NCI-H187 treated with DMSO at 0.1 percent for 48 hours (cell line): ENCODE data around the gene PTGR1.
"Not testable (repeated sequence)": the region's sequence is repeated elsewhere in the genome, so short reads cannot be mapped to it uniquely, and the experiment has no call there.

ENCODE experiments used
- DNase-seq: peaks from one replicate; lab custom pipeline; 2025; lab: John Stamatoyannopoulos, UW

Gene PTGR1

GRCh38 chr9:111613436-111614040 is 14.1 kb upstream of the PTGR1 start:
- no peak for DNase-seq

DNA sequence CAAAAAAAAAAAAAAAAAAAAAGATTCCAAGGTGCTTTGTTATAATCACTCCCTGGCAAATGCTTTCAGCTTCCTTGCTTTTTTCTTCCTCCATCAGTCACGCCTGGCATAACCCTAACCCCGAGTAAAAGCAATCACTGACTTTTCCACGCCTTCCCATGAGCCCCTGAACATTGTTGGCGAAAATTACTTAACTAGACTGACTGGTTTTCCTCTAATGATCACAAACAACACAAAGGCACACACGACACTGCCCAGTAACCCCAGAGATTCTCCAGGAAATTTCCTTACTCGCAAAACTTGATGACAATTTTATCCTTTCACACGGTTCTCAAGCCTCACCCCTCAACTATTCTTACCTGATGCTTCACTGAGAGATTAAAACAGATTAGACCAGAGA is 11.4 kb upstream of the PTGR1 start:
- DNase-seq, result no peak

DNA sequence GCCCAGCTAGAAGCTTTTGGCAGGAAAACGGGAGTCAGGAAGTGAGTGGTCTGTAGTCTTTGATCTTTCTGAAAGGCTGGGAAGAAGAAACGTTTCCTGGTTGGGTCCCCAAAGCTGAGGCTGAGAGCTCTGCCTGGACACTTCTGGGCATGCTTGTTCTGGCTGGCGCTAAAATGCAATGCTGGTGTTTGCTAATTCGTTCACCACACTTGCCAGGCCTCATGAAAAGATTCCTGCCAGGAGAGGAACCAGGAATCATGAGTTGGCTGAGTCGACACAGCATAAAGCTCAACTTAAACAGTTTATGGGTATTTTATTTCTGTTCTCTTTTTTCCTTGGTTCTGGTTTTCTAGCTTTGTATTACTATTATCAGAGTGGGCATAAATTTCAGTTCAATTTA is 10.7 kb upstream of the PTGR1 start:
- DNase-seq, result no peak

DNA sequence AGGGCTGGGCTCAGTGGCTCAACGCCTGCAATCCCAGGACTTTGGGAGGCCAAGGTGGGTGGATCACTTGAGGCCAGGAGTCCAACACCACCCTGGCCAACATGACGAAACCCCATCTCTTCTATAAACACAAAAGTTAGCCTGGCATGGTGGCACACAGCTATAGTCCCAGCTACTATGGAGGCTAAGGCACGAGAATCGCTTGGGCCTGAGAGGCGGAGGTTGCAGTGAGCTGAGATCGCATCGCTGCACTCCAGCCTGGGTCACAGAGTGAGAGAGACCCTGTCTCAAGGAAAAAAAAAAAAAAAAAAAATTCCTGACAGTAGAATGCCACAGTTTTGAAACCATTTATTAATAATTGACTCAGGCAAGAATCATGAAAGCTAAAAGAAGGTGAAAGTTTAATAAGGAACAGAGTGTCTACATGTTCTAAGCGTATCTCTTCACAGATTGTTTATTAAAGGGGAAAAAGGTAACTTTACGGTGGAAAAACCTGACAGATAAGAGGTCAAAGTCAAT is 5.7 kb upstream of the PTGR1 start:
- no peak for DNase-seq

DNA sequence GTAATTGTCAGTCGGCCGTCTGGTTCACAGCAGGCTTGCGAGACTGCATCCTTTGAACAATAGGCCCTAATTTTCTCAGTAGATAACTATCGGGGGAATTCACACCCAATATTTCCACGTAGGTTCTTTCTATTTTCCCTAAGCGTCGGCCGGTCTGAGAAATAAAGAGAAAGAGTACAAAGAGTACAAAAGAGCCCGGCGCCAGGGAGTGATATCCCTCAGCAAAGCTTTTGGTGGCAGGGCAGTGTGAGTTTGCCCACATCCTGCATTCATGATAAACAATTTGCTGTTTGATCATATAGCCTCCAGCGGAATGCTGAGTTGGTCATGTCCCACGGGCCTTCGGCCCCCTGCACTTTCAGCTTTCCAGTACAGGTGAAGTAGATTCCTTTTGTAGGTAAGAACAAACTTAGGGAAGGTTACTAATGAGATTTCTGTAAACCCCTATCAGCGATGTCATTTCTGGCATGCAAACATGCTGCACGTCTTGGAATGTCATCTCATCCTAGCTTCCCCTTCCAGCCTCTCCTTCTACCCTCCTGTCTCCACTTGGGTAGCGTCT is 4.7 kb upstream of the PTGR1 start:
- DNase-seq, result no peak

GRCh38 chr9:111603041-111603440 is 3.6 kb upstream of the PTGR1 start:
- no peak for DNase-seq

DNA sequence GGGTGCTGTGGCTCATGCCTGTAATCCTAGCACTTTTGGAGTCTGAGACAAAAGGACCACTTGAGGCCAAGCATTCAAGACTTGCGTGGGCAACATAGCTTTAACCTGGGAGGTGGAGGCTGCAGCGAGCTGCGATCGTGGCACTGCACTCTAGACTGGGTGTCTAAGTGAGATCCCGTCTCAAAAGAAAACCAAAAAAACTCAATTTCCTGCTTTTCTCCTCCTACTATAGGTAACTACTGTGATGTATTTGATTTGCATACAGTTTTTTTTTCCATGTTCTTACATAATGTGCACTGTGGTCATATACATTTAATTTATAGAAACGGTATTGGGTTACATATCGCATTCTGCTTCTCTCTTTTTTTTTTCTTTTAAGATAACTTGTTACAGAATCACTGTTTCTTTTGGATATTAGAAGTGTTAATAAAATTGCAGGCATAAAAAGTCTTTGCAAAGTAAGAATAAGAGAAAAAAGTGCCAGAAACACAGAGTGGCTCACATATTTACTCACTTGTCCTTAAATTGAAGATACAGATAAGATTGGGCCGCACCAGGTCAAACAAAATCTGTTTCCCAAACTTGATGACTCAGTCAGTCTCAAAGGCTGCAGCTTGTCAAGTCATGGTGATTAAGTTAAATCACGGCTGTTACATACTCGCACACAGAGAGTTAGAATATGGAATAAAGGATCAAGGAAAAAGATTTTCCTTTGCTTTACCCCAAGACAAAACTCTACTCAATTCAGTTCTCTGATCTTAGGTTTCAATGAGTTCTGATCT is 2.0 kb upstream of the PTGR1 start:
- DNase-seq, result no peak

DNA sequence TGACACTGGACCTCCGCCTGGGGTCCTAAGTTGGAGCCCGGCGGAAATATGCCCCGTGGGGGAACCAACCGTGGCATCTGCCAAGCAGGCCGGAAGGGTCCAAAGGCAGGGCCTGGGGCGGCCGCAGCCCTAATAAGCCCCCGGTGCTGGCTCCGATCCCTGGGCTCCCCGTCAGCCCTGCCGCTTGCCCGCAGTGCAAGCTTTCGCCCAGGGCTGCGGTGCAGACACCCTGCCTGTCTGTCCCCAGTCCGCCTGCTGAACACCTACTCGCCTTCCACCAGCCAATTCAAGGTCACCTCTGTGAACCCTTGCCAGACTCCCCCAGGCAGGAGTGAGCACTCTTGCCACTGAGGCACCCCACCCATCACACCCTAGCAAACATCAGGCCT is 502 bp upstream of the PTGR1 start:
- no peak for DNase-seq

DNA sequence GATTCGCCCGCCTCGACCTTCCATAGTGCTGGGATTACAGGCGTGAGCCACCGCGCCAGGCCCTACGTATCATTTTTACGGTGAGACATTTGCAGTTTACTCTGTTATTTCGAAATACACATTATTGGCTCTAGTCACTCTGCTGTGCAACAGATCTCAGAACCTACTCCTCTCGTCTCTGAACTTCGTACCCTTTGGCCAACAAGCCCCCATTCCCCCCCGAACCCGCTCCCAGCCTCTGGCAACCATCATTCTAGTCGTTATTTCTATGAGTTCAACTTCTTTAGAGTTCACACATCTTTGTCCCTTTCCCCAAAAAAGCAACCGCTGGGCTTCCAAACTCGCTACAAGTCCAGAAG is 735 bp downstream of the PTGR1 start:
- DNase-seq, result no peak

- no peak for DNase-seq
Measured at GRCh38 chr9:111597852-111598732, 1.4 kb downstream of the PTGR1 start.

DNA sequence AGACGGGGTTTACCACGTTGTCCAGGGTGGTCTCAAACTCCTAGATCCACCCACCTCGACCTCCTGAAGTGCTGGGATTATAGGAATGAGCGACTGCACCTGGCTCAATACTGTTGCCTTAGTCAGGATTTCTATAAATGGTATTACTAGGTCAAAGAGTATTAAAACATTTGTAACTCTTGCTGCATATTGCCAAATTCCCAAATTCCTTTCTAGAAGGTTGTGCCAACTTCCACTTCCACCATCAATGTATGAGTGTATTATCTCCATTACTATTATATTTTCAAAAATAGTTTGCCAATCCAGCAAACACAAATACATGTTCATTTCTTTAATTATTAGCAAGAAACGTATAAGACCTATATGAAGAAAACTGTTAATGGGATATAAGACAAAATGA is 10.6 kb downstream of the PTGR1 start:
- DNase-seq, result no peak

DNA sequence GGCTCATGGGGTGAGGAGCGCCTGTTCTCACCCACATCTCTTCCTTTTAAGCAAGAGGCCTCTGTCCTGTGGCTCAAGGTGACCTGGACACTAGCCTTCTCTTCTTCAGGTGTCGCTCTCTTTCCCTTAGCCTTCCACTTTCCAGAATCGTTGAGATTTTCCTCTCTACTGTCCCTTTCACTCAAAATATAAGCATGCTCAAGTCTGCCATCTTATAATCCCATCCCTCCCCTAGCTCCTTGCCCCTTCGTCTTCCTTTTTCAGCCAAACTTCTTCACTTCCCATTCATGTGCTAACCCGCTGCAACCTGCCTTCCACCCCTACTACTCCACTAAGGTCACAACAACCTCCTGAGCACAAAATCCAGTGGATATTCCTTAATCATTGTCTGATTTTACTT is 13.1 kb downstream of the PTGR1 start:
- no peak for DNase-seq

DNA sequence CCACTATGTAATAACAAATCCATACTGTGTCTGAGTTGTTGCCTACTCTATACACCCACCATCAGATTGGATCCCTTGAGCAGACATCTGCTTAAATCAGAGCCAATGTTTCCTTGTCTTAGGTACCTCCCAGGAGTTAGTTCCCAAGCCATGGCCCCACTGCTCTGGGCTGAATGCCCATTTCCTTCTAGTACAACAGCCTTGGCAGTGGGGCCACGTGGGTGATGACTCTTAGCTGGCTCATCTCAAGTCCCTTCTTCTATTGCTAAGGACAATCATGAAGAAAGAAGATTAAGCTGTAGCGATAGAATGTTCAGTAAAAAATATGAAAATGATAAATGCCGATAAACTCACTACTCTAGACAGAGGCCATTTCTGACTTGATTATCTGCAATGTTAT is 16.6 kb downstream of the PTGR1 start:
- DNase-seq, result no peak

- DNase-seq, result no peak
Measured at GRCh38 chr9:111572950-111573604, 26.4 kb downstream of the PTGR1 start.

- DNase-seq, result not testable (repeated sequence)
Measured at GRCh38 chr9:111568127-111568526, 31.3 kb downstream of the PTGR1 start.

GRCh38 chr9:111566234-111566633 is 33.2 kb downstream of the PTGR1 start:
- DNase-seq, result no peak

GRCh38 chr9:111561165-111561719 is 38.2 kb downstream of the PTGR1 start:
- DNase-seq, result no peak

DNA sequence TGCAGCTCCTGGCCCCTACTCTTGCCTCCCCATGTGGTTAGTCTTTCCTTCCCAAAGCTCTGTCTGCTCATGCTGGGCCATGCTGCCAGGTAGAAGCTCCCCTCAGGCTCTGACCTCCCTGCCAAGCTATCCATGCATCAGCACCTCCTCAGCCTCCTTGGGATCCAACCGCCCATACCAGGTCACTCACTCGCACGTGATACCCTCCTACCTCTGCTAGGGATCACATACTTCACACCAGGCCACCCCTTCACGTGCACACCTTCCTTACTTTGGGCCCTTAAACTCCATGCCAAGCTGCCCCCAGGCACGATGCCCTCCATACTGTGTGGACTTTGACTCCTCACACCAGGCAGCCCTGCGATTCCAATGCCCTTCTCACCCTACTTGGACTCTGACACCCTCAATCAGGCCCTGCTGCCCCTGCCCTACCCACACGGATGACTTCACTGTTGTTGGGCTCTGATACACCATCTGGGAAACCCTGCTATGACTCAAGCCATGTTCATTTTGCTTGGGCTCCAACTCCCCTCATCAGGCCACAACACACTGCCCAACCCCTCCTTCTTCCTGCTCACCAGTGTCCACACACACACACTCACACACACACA is 40.3 kb downstream of the PTGR1 start:
- DNase-seq, result no peak

GRCh38 chr9:111555425-111555824 is 44.0 kb downstream of the PTGR1 start:
- not testable (repeated sequence) for DNase-seq

DNA sequence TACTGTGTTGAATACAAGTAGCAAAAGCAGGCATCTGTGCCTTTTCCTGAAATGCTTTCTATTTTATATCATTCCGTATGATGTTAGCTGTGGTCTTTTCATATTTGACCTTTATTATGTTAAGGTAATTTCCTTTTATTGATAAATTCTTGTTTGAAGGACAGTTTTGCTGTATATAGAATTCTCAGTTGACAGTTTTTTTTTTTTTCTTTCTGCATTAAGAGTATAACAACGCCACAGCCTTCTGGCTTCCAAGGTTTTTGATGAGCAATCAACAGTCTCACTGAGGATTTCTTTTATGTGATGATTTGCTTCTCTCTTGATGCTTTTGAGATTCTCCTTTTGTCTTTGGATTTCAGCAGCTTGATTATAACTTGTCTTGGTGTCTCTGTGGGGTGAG is 50.8 kb downstream of the PTGR1 start:
- no peak for DNase-seq
